HepG2 (cell line): ENCODE measurements around the gene DSCAML1. TPM values are rescaled to one million over a fixed set of nuclear protein-coding genes. Genes with fewer than 3 reads are reported as not detected.
A peak's percentile ranks its signal among the peaks of the same experiment; 100 is the strongest.

Experiments used
- ATAC-seq: fragments of 200-7000 bp; cut with Tn5 transposase; 3 replicates; pipeline ENCODE4 v1.9.1; 2020; ENCODE audit warnings: mild to moderate bottlenecking, moderate library complexity
- BruUV-seq: library from RNA; stranded (reverse); fragments of 400-500 nt; replicated peaks from 2 replicates; lab custom pipeline; 2021; lab: Mats Ljungman, UMichigan
- CTCF ChIA-PET: fragments of 300-600 bp; formaldehyde crosslinking; extraction: SDS; loops from one replicate; lab custom pipeline; 2021; ENCODE audit warnings: low total read pairs, inconsistent platforms, low intra/inter-chr PET ratio; lab: Yijun Ruan, JAX
- POLR2A ChIA-PET: fragments of 350-600 bp; sonication (Branson Sonifier 250); formaldehyde crosslinking; loops from one replicate; lab custom pipeline; 2020; ENCODE audit warnings: antibody characterized with exemption, inconsistent platforms; lab: Yijun Ruan, JAX
- DNase-seq: peaks from one replicate; pipeline ENCODE4 v3.0.0-alpha.2; 2015; ENCODE audit warnings: low spot score
- FAIRE-seq: peaks from 3 replicates; lab custom pipeline; 2011; peaks lifted over from hg19 to GRCh38; lab: Jason Lieb, UNC
- H2AFZ ChIP-seq: one replicate; pipeline ENCODE4 v1.6.1; 2011; ENCODE audit warnings: low read length, inconsistent platforms
- H3K27ac ChIP-seq: fragments of 300-600 bp; 3 replicates; pipeline ENCODE4 v1.8.0; 2011; ENCODE audit warnings: mixed run types, mild to moderate bottlenecking, mixed read lengths, low read length, inconsistent platforms; ENCODE audit not compliant: insufficient read depth; ENCODE audit errors: extremely low read length
- H3K27me3 ChIP-seq, 2 experiments: fragments of 200-600 bp in 1 of 2; 2 replicates in 1 of 2; 3 replicates in 1 of 2; pipeline versions ENCODE4 v1.6.0 to v1.8.0; 2011; ENCODE audit warnings: low read length in 2 of 2, mild to moderate bottlenecking in 2 of 2, moderate library complexity in 2 of 2, inconsistent platforms in 1 of 2; ENCODE audit not compliant: insufficient read depth in 2 of 2, control insufficient read depth in 1 of 2
- H3K36me3 ChIP-seq, 2 experiments: fragments of 200-600 bp in 1 of 2; replicated peaks in 1 of 2; 2 replicates in 1 of 2; 3 replicates in 1 of 2; pipeline versions ENCODE4 v1.5.1 to v1.8.0; 2011; ENCODE audit warnings: low read length in 2 of 2, inconsistent platforms in 1 of 2; ENCODE audit not compliant: insufficient read depth in 2 of 2, control insufficient read depth in 1 of 2
- H3K4me1 ChIP-seq: 2 replicates; pipeline ENCODE4 v1.5.1; 2012; ENCODE audit warnings: low read length, inconsistent platforms; ENCODE audit not compliant: insufficient read depth
- H3K4me2 ChIP-seq: 2 replicates; pipeline ENCODE4 v1.6.0; 2011; ENCODE audit warnings: low read depth, low read length, inconsistent platforms
- H3K4me3 ChIP-seq, 3 experiments: fragments of 200-600 bp in 1 of 3; sonication (generic), shearing (Covaris generic) in 1 of 3; replicated peaks in 1 of 3; 2 replicates each; pipeline ENCODE4 v1.5.1; 2011 to 2016; ENCODE audit warnings: low read length in 3 of 3, inconsistent platforms in 2 of 3, low read depth in 2 of 3, mild to moderate bottlenecking in 2 of 3, control low read depth in 1 of 3, mixed read lengths in 1 of 3; ENCODE audit not compliant: insufficient read depth in 1 of 3
- H3K79me2 ChIP-seq: one replicate; pipeline ENCODE4 v1.6.1; 2011; ENCODE audit warnings: low read length, inconsistent platforms; ENCODE audit not compliant: insufficient read depth
- H3K9ac ChIP-seq: 2 replicates; pipeline ENCODE4 v1.6.0; 2011; ENCODE audit warnings: mild to moderate bottlenecking, low read depth, low read length, inconsistent platforms; ENCODE audit not compliant: insufficient read depth
- H3K9me3 ChIP-seq: 2 replicates; pipeline ENCODE4 v1.5.1; 2012; ENCODE audit warnings: mild to moderate bottlenecking, low read length
- H4K20me1 ChIP-seq: 2 replicates; pipeline ENCODE4 v1.6.0; 2011; ENCODE audit warnings: inconsistent platforms, mild to moderate bottlenecking, low read length, moderate library complexity; ENCODE audit not compliant: insufficient read depth
- ARID4A ChIP-seq: sonication (generic); formaldehyde crosslinking; IDR thresholded peaks from 2 replicates; pipeline ENCODE4 v1.5.0; 2020; ENCODE audit warnings: mild to moderate bottlenecking, missing genetic modification reagents, borderline replicate concordance
- DNMT3B ChIP-seq: conservative IDR thresholded peaks from 2 replicates; pipeline ENCODE4 v1.6.1; 2016; ENCODE audit warnings: missing biosample characterization, control low read depth
- HNF4G ChIP-seq, 2 experiments: sonication (generic) in 1 of 2; formaldehyde crosslinking in 1 of 2; IDR thresholded peaks; 2 replicates each; pipeline versions ENCODE4 v1.4.0 to v1.6.1; 2011 to 2020; ENCODE audit warnings: borderline replicate concordance in 2 of 2, low read depth in 2 of 2, mild to moderate bottlenecking in 2 of 2, low read length in 1 of 2, missing genetic modification reagents in 1 of 2, moderate library complexity in 1 of 2
- IRF9 ChIP-seq: sonication (generic); formaldehyde crosslinking; IDR thresholded peaks from 2 replicates; pipeline ENCODE4 v1.8.0; 2022; ENCODE audit warnings: missing genetic modification reagents, mild to moderate bottlenecking, borderline replicate concordance
- ZHX2 ChIP-seq, 2 experiments: sonication (generic) in 1 of 2; formaldehyde crosslinking in 1 of 2; IDR thresholded peaks; 2 replicates each; pipeline versions ENCODE4 v1.6.1 to v1.9.0; 2014 to 2022; ENCODE audit warnings: antibody characterized with exemption in 1 of 2, borderline replicate concordance in 1 of 2, inconsistent platforms in 1 of 2, low read depth in 1 of 2, missing genetic modification reagents in 1 of 2
- ZNF501 ChIP-seq: sonication (generic); formaldehyde crosslinking; IDR thresholded peaks from 2 replicates; pipeline ENCODE4 v1.5.1; 2020; ENCODE audit warnings: mild to moderate bottlenecking, moderate library complexity, missing genetic modification reagents
- ZNF589 ChIP-seq: sonication (generic); formaldehyde crosslinking; conservative IDR thresholded peaks from 2 replicates; pipeline ENCODE4 v1.8.0; 2022; ENCODE audit warnings: mild to moderate bottlenecking, moderate library complexity, missing genetic modification reagents
- ZNF75D ChIP-seq: sonication (generic); formaldehyde crosslinking; IDR thresholded peaks from 2 replicates; pipeline ENCODE4 v1.8.1; 2023; ENCODE audit warnings: missing genetic modification reagents, mild to moderate bottlenecking, borderline replicate concordance
- WGBS: methylation state at CpG from one replicate; pipeline ENCODE4 v1.1.6; 2017; ENCODE audit warnings: low lambda C conversion rate; 5-methylcytosine and 5-hydroxymethylcytosine counted together
- in situ Hi-C: cut with HindIII; loops from 2 replicates; pipeline ENCODE4 v1.10.0; 2017; ENCODE audit warnings: low pct_unique_long_range_greater_than_20kb; ENCODE audit not compliant: extremely low pct_ligation_motif_present
- intact Hi-C: fragments of 100-400 bp; cut with micrococcal nuclease; formaldehyde crosslinking; loops from one replicate; pipeline ENCODE4 v1.10.0; 2022; ENCODE audit not compliant: unreplicated experiment
- polyA plus RNA-seq, 8 experiments: library from polyadenylated mRNA; depleted of rRNA in 3 of 8; stranded (reverse) in 7 of 8; unstranded in 1 of 8; fragments of >200 nt; fragmentation: Illumina TruSeq in 4 of 8; extraction: Trizol in 4 of 8; gene quantifications; 2 replicates each; pipeline versions ENCODE4 v1.2.1 to v1.2.3, GENCODE V29; 2011 to 2016; ENCODE audit warnings: low read depth in 4 of 8, missing spikeins in 1 of 8, mixed read lengths in 1 of 8; ENCODE audit not compliant: insufficient read depth in 1 of 8
- total RNA-seq, 5 experiments: library from RNA; depleted of rRNA; stranded (reverse); fragments of >200 nt; fragmentation: Illumina TruSeq; extraction: Trizol; gene quantifications; 2 replicates each; pipeline ENCODE4 v1.2.3, GENCODE V29; 2016; ENCODE audit warnings: low read depth in 1 of 5

Gene DSCAML1
- total and polyA plus RNA-seq, 2 of the 13 experiments (the other 11 are each of a cell fraction or from before 2014, with no cell fraction given), result 0.29 to 0.40 TPM

- Histone ChIP-seq H3K4me1 (peaks cover 45% of the 10 kb centered on the region), H3K9ac (no peak overlapping the region; the same call in 1 of the 2 replicates), H4K20me1 (peaks cover 10% of the 10 kb centered on the region; the same call in 1 of the 2 replicates), H3K79me2 (no peaks in the 10 kb centered on the region), H3K27me3 (peaks cover 0 to 16% of the 10 kb centered on the region in 2 experiments; a peak in 1 of 5 replicates), H3K36me3 (no peaks in the 10 kb centered on the region), H3K4me2 (peak overlapping the region; percentile 69), H3K4me3 (peak overlapping the region in 1 of 3 experiments; percentile 38; a peak in 2 of 6 replicates), H3K9me3 (no peaks in the 10 kb centered on the region), H3K27ac (no peak overlapping the region), H2AFZ (no peak overlapping the region)
- intact Hi-C loops (loop anchor here (1.0 kb wide), 1 partner anchor 46 kb away; no protein-coding TSS in a partner anchor), in situ Hi-C loops (no loop called here)
- no TSS peak for BruUV-seq
- CTCF ChIA-PET, result no interaction called here
- 20% methylated on average over 2 of the region's 8 CpGs for WGBS
- POLR2A ChIA-PET, result no interaction called here
- ATAC-seq (peak; percentile 33), DNase-seq (no peak), FAIRE-seq (no peak)
- 0 out of 2 replicates have a peak, but pooled peaks have one; percentile 45 for TF ChIP-seq ZNF589 (CRISPR knock-in tag)
- 0 out of 2 replicates have a peak, but pooled peaks have one; percentile 2 for TF ChIP-seq ARID4A (CRISPR knock-in tag)
- TF ChIP-seq DNMT3B (CRISPR knock-in tag), result 0 out of 2 replicates have a peak, but pooled peaks have one; percentile 40
- TF ChIP-seq HNF4G (IDR thresholded peaks at IDR 0.05; ENCODE audit: borderline replicate concordance, low read depth, low read length), result no peak
- 0 out of 2 replicates have a peak, but pooled peaks have one; percentile 3 for TF ChIP-seq HNF4G (CRISPR knock-in tag; IDR thresholded peaks at IDR 0.05; ENCODE audit: borderline replicate concordance, low read depth)
- no peak for TF ChIP-seq ZNF75D (CRISPR knock-in tag)
- TF ChIP-seq ZNF501 (CRISPR knock-in tag), result 0 out of 2 replicates have a peak, but pooled peaks have one; percentile 10
- TF ChIP-seq ZHX2 (IDR thresholded peaks at IDR 0.05; ENCODE audit: low read depth), result no peak
- TF ChIP-seq ZHX2 (CRISPR knock-in tag; IDR thresholded peaks at IDR 0.05; ENCODE audit: borderline replicate concordance), result no peak
- TF ChIP-seq IRF9 (CRISPR knock-in tag), result no peak
These were observed 47.5 kb downstream of the DSCAML1 start for GRCh38 chr11:117749541-117749910.
